K562 (cell line): ENCODE measurements around the gene CENPT. TPM values are rescaled to one million over a fixed set of nuclear protein-coding genes. Genes with fewer than 3 reads are reported as not detected.

Experiments used
- CREBBP ChIP-seq: IDR thresholded peaks from one replicate; pipeline ENCODE4 v1.6.1; 2012; ENCODE audit warnings: low read depth, mild to moderate bottlenecking, control low read depth, inconsistent platforms, low read length
- CTCF ChIP-seq, 3 experiments: IDR thresholded peaks in 2 of 3; conservative IDR thresholded peaks in 1 of 3; 2 replicates each; pipeline ENCODE4 v1.5.1; 2011 to 2012; ENCODE audit warnings: low read length in 3 of 3, mild to moderate bottlenecking in 3 of 3, control low read depth in 2 of 3, improper control_type of control experiment in 1 of 3, inconsistent platforms in 1 of 3, low read depth in 1 of 3, mixed read lengths in 1 of 3, moderate library complexity in 1 of 3; ENCODE audit not compliant: insufficient read depth in 2 of 3
- DEAF1 ChIP-seq: fragments of 450-650 bp; formaldehyde crosslinking; IDR thresholded peaks from 2 replicates; pipeline ENCODE4 v1.4.0; 2020; ENCODE audit warnings: mild to moderate bottlenecking, moderate library complexity
- HDAC1 ChIP-seq, 2 experiments: fragments of 450-650 bp; IDR thresholded peaks; 2 replicates each; pipeline ENCODE4 v1.6.1; 2016 to 2017; ENCODE audit warnings: inconsistent platforms in 1 of 2, mild to moderate bottlenecking in 1 of 2, moderate library complexity in 1 of 2
- HDAC2 ChIP-seq: fragments of 450-650 bp; IDR thresholded peaks from 2 replicates; pipeline ENCODE4 v1.6.1; 2016; ENCODE audit warnings: mild to moderate bottlenecking
- L3MBTL2 ChIP-seq: fragments of 450-650 bp; IDR thresholded peaks from 2 replicates; pipeline ENCODE4 v1.6.1; 2016; ENCODE audit warnings: mild to moderate bottlenecking, moderate library complexity
- MBD2 ChIP-seq: sonication (generic); IDR thresholded peaks from 2 replicates; pipeline ENCODE4 v1.6.1; 2016; ENCODE audit warnings: low read depth, borderline replicate concordance
- ZNF551 ChIP-seq: fragments of 250-450 bp; sonication (Bioruptor Pico); IDR thresholded peaks from 2 replicates; pipeline ENCODE4 v1.5.0; 2021; ENCODE audit warnings: mild to moderate bottlenecking, moderate library complexity
- ZNF717 ChIP-seq: fragments of 250-450 bp; sonication (Bioruptor Pico); IDR thresholded peaks from 2 replicates; pipeline ENCODE4 v1.5.0; 2021
- polyA plus RNA-seq, 8 experiments: library from polyadenylated mRNA; depleted of rRNA in 4 of 8; stranded (reverse) in 5 of 8; unstranded in 3 of 8; fragments of >200 nt; fragmentation: Nextera tagmentation in 2 of 8; fragmentation: Illumina TruSeq in 1 of 8; extraction: Ambion mirVana in 2 of 8; extraction: Trizol in 1 of 8; gene quantifications; 2 replicates each; pipeline versions ENCODE4 v1.2.1 to v1.2.3, GENCODE V29; 2011 to 2014; ENCODE audit warnings: inconsistent platforms in 1 of 8, missing spikeins in 1 of 8
- total RNA-seq, 7 experiments: library from RNA; depleted of rRNA in 6 of 7; stranded (reverse); fragments of >200 nt in 6 of 7; fragmentation: Illumina TruSeq in 2 of 7; extraction: Trizol in 2 of 7; gene quantifications; 2 replicates each; pipeline versions ENCODE4 v1.2.1 to v1.2.3, GENCODE V29; 2011 to 2021; ENCODE audit warnings: low replicate concordance in 1 of 7
- TF ChIP-seq, protein P1 (sequence below), 2 experiments: fragments of 450-650 bp; conservative IDR thresholded peaks; 2 replicates each; pipeline ENCODE4 v1.6.1; 2017; ENCODE audit warnings: mild to moderate bottlenecking in 2 of 2, moderate library complexity in 2 of 2
- TF ChIP-seq, protein P2 (sequence below), 2 experiments: fragments of 450-650 bp; formaldehyde crosslinking in 1 of 2; IDR thresholded peaks; 2 replicates each; pipeline versions ENCODE4 v1.4.0 to v1.6.1; 2014 to 2020; ENCODE audit warnings: mild to moderate bottlenecking in 2 of 2, borderline replicate concordance in 1 of 2, low read depth in 1 of 2
- TF ChIP-seq, protein P3 (sequence below): fragments of 450-650 bp; IDR thresholded peaks from 2 replicates; pipeline ENCODE4 v1.7.0; 2016; ENCODE audit warnings: borderline replicate concordance

The CENPT gene
- total and polyA plus RNA-seq, 9 of the 15 experiments (the other 6 are each of a cell fraction or from before 2014, with no cell fraction given), result 3.6 to 94.2 (median 44.1) TPM

- TF ChIP-seq, protein P1, sequence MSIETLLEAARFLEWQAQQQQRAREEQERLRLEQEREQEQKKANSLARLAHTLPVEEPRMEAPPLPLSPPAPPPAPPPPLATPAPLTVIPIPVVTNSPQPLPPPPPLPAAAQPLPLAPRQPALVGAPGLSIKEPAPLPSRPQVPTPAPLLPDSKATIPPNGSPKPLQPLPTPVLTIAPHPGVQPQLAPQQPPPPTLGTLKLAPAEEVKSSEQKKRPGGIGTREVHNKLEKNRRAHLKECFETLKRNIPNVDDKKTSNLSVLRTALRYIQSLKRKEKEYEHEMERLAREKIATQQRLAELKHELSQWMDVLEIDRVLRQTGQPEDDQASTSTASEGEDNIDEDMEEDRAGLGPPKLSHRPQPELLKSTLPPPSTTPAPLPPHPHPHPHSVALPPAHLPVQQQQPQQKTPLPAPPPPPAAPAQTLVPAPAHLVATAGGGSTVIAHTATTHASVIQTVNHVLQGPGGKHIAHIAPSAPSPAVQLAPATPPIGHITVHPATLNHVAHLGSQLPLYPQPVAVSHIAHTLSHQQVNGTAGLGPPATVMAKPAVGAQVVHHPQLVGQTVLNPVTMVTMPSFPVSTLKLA (conservative IDR thresholded peaks at IDR 0.05), result 0 out of 4 replicates have a peak, but pooled peaks have one; percentile 3 to 32
- TF ChIP-seq, protein P2, sequence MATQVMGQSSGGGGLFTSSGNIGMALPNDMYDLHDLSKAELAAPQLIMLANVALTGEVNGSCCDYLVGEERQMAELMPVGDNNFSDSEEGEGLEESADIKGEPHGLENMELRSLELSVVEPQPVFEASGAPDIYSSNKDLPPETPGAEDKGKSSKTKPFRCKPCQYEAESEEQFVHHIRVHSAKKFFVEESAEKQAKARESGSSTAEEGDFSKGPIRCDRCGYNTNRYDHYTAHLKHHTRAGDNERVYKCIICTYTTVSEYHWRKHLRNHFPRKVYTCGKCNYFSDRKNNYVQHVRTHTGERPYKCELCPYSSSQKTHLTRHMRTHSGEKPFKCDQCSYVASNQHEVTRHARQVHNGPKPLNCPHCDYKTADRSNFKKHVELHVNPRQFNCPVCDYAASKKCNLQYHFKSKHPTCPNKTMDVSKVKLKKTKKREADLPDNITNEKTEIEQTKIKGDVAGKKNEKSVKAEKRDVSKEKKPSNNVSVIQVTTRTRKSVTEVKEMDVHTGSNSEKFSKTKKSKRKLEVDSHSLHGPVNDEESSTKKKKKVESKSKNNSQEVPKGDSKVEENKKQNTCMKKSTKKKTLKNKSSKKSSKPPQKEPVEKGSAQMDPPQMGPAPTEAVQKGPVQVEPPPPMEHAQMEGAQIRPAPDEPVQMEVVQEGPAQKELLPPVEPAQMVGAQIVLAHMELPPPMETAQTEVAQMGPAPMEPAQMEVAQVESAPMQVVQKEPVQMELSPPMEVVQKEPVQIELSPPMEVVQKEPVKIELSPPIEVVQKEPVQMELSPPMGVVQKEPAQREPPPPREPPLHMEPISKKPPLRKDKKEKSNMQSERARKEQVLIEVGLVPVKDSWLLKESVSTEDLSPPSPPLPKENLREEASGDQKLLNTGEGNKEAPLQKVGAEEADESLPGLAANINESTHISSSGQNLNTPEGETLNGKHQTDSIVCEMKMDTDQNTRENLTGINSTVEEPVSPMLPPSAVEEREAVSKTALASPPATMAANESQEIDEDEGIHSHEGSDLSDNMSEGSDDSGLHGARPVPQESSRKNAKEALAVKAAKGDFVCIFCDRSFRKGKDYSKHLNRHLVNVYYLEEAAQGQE (IDR thresholded peaks at IDR 0.05; ENCODE audit: borderline replicate concordance), result 0 out of 2 replicates have a peak, but pooled peaks have one; percentile 11
- TF ChIP-seq, protein P2 (CRISPR knock-in tag; IDR thresholded peaks at IDR 0.05; ENCODE audit: low read depth), result no peak
- TF ChIP-seq CREBBP (no peak), HDAC1 (IDR thresholded peaks at IDR 0.05) (peak in 1 of 2 experiments; percentile 94; a peak in 2 of 4 replicates), MBD2 (no peak), ZNF717 (CRISPR knock-in tag) (no peak), ZNF551 (CRISPR knock-in tag) (no peak), DEAF1 (no peak), L3MBTL2 (no peak), CTCF (IDR thresholded peaks at IDR 0.05 in 2 of 3, conservative IDR thresholded peaks at IDR 0.05 in 1 of 3; ENCODE audit: insufficient read depth in 2 of 3, low read depth in 1 of 3, low read length in 3 of 3) (peak; percentile 10 to 28 (median 17); a peak in 2 of 6 replicates), HDAC2 (peak; percentile 65; the same call in 1 of the 2 replicates)
- TF ChIP-seq, protein P3, sequence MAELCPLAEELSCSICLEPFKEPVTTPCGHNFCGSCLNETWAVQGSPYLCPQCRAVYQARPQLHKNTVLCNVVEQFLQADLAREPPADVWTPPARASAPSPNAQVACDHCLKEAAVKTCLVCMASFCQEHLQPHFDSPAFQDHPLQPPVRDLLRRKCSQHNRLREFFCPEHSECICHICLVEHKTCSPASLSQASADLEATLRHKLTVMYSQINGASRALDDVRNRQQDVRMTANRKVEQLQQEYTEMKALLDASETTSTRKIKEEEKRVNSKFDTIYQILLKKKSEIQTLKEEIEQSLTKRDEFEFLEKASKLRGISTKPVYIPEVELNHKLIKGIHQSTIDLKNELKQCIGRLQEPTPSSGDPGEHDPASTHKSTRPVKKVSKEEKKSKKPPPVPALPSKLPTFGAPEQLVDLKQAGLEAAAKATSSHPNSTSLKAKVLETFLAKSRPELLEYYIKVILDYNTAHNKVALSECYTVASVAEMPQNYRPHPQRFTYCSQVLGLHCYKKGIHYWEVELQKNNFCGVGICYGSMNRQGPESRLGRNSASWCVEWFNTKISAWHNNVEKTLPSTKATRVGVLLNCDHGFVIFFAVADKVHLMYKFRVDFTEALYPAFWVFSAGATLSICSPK, result no peak
Measured at GRCh38 chr16:67807148-67807682, 40.3 kb downstream of the CENPT start (continued).
